SK-N-MC (cell line): Measurements from ENCODE around the gene SLC41A3.
"Not testable (repeated sequence)": the region's sequence is repeated elsewhere in the genome, so short reads cannot be mapped to it uniquely, and the experiment has no call there.

Source experiments
- EZH2 ChIP-seq: fragments of 200-600 bp; sonication (generic); IDR thresholded peaks from one replicate; pipeline ENCODE4 v1.6.1; 2017; ENCODE audit warnings: antibody characterized with exemption
- POLR2AphosphoS5 ChIP-seq: IDR thresholded peaks from 2 replicates; pipeline ENCODE4 v1.6.1; 2012; ENCODE audit warnings: mild to moderate bottlenecking, low read depth, low read length, borderline replicate concordance

DNA sequence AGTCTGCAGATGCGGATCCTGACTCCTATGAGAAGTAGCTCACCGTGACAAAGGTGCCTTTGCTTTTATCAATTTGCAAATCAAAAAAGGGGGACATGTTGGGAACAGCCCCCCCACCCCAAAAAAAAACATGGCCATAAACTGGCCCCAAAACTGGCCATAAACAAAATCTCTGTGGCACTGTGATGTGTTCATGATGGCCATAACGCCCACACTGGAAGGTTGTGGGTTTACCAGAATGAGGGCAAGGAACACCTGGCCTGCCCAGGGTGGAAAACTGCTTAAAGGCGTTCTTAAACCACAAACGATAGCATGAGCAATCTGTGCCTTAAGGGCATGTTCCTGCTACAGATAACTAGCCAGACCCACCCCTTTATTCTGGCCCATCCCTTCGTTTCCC lies 12.3 kb upstream of the SLC41A3 start:
- TF ChIP-seq EZH2, POLR2AphosphoS5: not testable (repeated sequence)
